Measurements from ENCODE around the gene FBXW4. TPM values are rescaled to one million over a fixed set of nuclear protein-coding genes. Genes with fewer than 3 reads are reported as not detected.

FBXW4 gene
- polyA plus RNA-seq, 1 of the 3 experiments (the other 2 are of a cell fraction) = 27.6 TPM

DNA sequence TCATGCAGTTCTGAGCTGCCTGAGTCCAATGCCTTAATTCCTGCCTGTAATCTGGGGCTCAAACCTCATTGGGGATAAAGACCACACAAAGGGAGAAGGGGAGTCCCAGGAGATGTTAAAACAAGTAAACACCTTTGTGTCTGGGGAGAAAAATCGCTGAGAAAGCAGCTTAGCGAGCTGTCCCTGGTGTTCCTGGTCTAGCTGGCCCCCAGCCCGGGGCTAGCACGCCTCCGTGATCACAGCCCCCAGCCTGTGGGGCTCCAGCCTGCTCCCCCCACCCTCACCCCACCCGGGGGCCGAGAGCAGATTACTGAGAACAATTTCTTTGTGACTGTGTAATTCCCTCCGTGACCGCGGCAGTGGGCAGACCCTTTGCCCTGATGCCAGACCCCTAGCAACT is 82.1 kb downstream of the FBXW4 start:
- Histone ChIP-seq H3F3A (replicated peaks; ENCODE audit: insufficient read depth) (no peaks in the 10 kb centered on the region), H3K4me3 (ENCODE audit: low read depth in 2 of 2, low read length in 1 of 2) (no peak overlapping the region), H3K9ac (no peak overlapping the region), H3K4me2 (no peak overlapping the region), H3K79me2 (ENCODE audit: insufficient read depth) (no peaks in the 10 kb centered on the region), H3K27ac (ENCODE audit: low read depth in 2 of 2, low read length in 1 of 2) (no peak overlapping the region), H3K36me3 (replicated peaks in 1 of 2; ENCODE audit: control insufficient read depth in 1 of 2, insufficient read depth in 2 of 2, low read length in 1 of 2) (peaks cover 8 to 36% of the 10 kb centered on the region in 2 experiments), H3K9me3 (no peaks in the 10 kb centered on the region), H2AFZ (ENCODE audit: low read depth) (no peak overlapping the region), H4K20me1 (ENCODE audit: insufficient read depth) (no peaks in the 10 kb centered on the region), H3K4me1 (ENCODE audit: control insufficient read depth in 1 of 2, insufficient read depth in 2 of 2, low read depth in 1 of 2, low read length in 1 of 2) (peaks cover 8 to 43% of the 10 kb centered on the region in 2 experiments; a peak in 3 of 4 replicates), H3K9me2 (no peaks in the 10 kb centered on the region), H3K27me3 (ENCODE audit: insufficient read depth) (no peaks in the 10 kb centered on the region)
- TF ChIP-seq RAD21 (IDR thresholded peaks at IDR 0.05; ENCODE audit: low read length) (no peak), ZBTB33 (IDR thresholded peaks at IDR 0.05; ENCODE audit: borderline replicate concordance, low read depth) (no peak), GABPA (IDR thresholded peaks at IDR 0.05; ENCODE audit: low read depth) (no peak), TEAD4 (IDR thresholded peaks at IDR 0.05; ENCODE audit: borderline replicate concordance, insufficient read depth) (no peak), NRF1 (IDR thresholded peaks at IDR 0.05; ENCODE audit: low read depth, low read length) (no peak), ELF1 (IDR thresholded peaks at IDR 0.05) (no peak), IRF3 (IDR thresholded peaks at IDR 0.05; ENCODE audit: low read depth, low read length) (no peak), RXRA (IDR thresholded peaks at IDR 0.05; ENCODE audit: borderline replicate concordance, low read depth) (no peak), EZH2phosphoT487 (IDR thresholded peaks at IDR 0.05; ENCODE audit: borderline replicate concordance, low read depth) (no peak), REST (IDR thresholded peaks at IDR 0.05; ENCODE audit: low read depth, low read length) (no peak), SMC3 (IDR thresholded peaks at IDR 0.05; ENCODE audit: low read depth, low read length) (no peak)
- 80% methylated on average over 10 of the region's 10 CpGs for WGBS (ENCODE audit: low lambda C conversion rate)
- POLR2A ChIA-PET = no interaction called here
- CTCF ChIA-PET = interaction anchor here (1.2 to 19.2 kb wide), 3 partner anchors 10 to 399 kb away, joined by 3 to 297 read pairs (median 61); partner anchors contain the start of gene NPM3
- DNase-seq = no peak
